OCI-LY1 (cell line): ENCODE measurements around the gene CELF2.

ENCODE experiments used
- CTCF ChIP-seq: fragments of 200-600 bp; sonication (generic), shearing (Covaris generic); IDR thresholded peaks from 2 replicates; pipeline ENCODE4 v1.5.1; 2017; ENCODE audit warnings: mild to moderate bottlenecking, antibody characterized with exemption, low read length, moderate library complexity, mixed read lengths
- EZH2 ChIP-seq: fragments of 200-600 bp; sonication (generic), shearing (Covaris generic); IDR thresholded peaks from 2 replicates; pipeline ENCODE4 v1.8.0; 2017; ENCODE audit warnings: borderline replicate concordance, mixed run types, mild to moderate bottlenecking, antibody characterized with exemption, low read length, moderate library complexity, mixed read lengths

DNA sequence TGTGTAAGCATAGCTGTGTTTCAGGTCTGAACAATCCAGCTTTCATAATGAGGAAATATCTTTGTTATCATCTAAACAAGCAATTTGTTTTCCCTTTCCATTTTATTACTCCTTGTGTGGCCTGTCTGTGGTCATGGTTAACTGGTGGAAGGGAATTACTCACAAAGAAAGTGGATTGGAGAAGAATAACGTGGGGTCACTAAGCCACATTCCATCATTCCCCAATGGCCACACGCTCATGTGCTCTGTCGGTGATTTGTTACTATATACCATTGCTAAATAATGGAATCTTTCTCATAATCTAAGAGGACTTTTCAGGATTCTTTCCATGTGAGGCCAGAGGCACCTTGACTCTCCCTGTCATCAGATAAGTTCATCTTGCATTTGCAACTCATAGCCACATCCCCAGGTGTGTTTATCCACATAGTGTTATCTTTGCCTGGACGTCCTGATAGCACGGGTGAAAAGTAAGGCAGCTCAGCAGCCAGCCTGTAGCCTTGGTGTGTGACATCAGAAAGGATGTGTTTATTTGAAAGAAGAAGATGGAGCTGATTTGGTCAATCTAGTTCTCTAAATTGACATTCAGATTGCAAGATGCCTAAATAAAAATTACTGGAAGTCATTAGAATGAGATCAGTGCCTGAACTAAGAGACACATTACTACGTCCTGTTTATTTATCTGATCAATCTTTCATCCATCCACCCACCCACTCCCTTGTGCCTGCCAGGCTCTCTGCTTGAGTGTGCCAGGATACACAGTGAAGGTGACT, 128.9 kb downstream of the CELF2 start:
- TF ChIP-seq CTCF (no peak), EZH2 (no peak)
